HepG2 (cell line): ENCODE measurements around the gene TBC1D10B. TPM values are rescaled to one million over a fixed set of nuclear protein-coding genes. Genes with fewer than 3 reads are reported as not detected.

Experiments used
- ATAC-seq: fragments of 200-7000 bp; cut with Tn5 transposase; 3 replicates; pipeline ENCODE4 v1.9.1; 2020; ENCODE audit warnings: mild to moderate bottlenecking, moderate library complexity
- BruUV-seq: library from RNA; stranded (reverse); fragments of 400-500 nt; replicated peaks from 2 replicates; lab custom pipeline; 2021; lab: Mats Ljungman, UMichigan
- CTCF ChIA-PET: fragments of 300-600 bp; formaldehyde crosslinking; extraction: SDS; loops from one replicate; lab custom pipeline; 2021; ENCODE audit warnings: low total read pairs, inconsistent platforms, low intra/inter-chr PET ratio; lab: Yijun Ruan, JAX
- POLR2A ChIA-PET: fragments of 350-600 bp; sonication (Branson Sonifier 250); formaldehyde crosslinking; loops from one replicate; lab custom pipeline; 2020; ENCODE audit warnings: antibody characterized with exemption, inconsistent platforms; lab: Yijun Ruan, JAX
- DNase-seq: peaks from one replicate; pipeline ENCODE4 v3.0.0-alpha.2; 2015; ENCODE audit warnings: low spot score
- FAIRE-seq: peaks from 3 replicates; lab custom pipeline; 2011; peaks lifted over from hg19 to GRCh38; lab: Jason Lieb, UNC
- H2AFZ ChIP-seq: one replicate; pipeline ENCODE4 v1.6.1; 2011; ENCODE audit warnings: low read length, inconsistent platforms
- H3K27ac ChIP-seq: fragments of 300-600 bp; 3 replicates; pipeline ENCODE4 v1.8.0; 2011; ENCODE audit warnings: mixed run types, mild to moderate bottlenecking, mixed read lengths, low read length, inconsistent platforms; ENCODE audit not compliant: insufficient read depth; ENCODE audit errors: extremely low read length
- H3K27me3 ChIP-seq, 2 experiments: fragments of 200-600 bp in 1 of 2; 2 replicates in 1 of 2; 3 replicates in 1 of 2; pipeline versions ENCODE4 v1.6.0 to v1.8.0; 2011; ENCODE audit warnings: low read length in 2 of 2, mild to moderate bottlenecking in 2 of 2, moderate library complexity in 2 of 2, inconsistent platforms in 1 of 2; ENCODE audit not compliant: insufficient read depth in 2 of 2, control insufficient read depth in 1 of 2
- H3K36me3 ChIP-seq, 2 experiments: fragments of 200-600 bp in 1 of 2; replicated peaks in 1 of 2; 2 replicates in 1 of 2; 3 replicates in 1 of 2; pipeline versions ENCODE4 v1.5.1 to v1.8.0; 2011; ENCODE audit warnings: low read length in 2 of 2, inconsistent platforms in 1 of 2; ENCODE audit not compliant: insufficient read depth in 2 of 2, control insufficient read depth in 1 of 2
- H3K4me1 ChIP-seq: 2 replicates; pipeline ENCODE4 v1.5.1; 2012; ENCODE audit warnings: low read length, inconsistent platforms; ENCODE audit not compliant: insufficient read depth
- H3K4me2 ChIP-seq: 2 replicates; pipeline ENCODE4 v1.6.0; 2011; ENCODE audit warnings: low read depth, low read length, inconsistent platforms
- H3K4me3 ChIP-seq, 3 experiments: fragments of 200-600 bp in 1 of 3; sonication (generic), shearing (Covaris generic) in 1 of 3; replicated peaks in 1 of 3; 2 replicates each; pipeline ENCODE4 v1.5.1; 2011 to 2016; ENCODE audit warnings: low read length in 3 of 3, inconsistent platforms in 2 of 3, low read depth in 2 of 3, mild to moderate bottlenecking in 2 of 3, control low read depth in 1 of 3, mixed read lengths in 1 of 3; ENCODE audit not compliant: insufficient read depth in 1 of 3
- H3K79me2 ChIP-seq: one replicate; pipeline ENCODE4 v1.6.1; 2011; ENCODE audit warnings: low read length, inconsistent platforms; ENCODE audit not compliant: insufficient read depth
- H3K9ac ChIP-seq: 2 replicates; pipeline ENCODE4 v1.6.0; 2011; ENCODE audit warnings: mild to moderate bottlenecking, low read depth, low read length, inconsistent platforms; ENCODE audit not compliant: insufficient read depth
- H3K9me3 ChIP-seq: 2 replicates; pipeline ENCODE4 v1.5.1; 2012; ENCODE audit warnings: mild to moderate bottlenecking, low read length
- H4K20me1 ChIP-seq: 2 replicates; pipeline ENCODE4 v1.6.0; 2011; ENCODE audit warnings: inconsistent platforms, mild to moderate bottlenecking, low read length, moderate library complexity; ENCODE audit not compliant: insufficient read depth
- AGO2 ChIP-seq: fragments of 200-400 bp; formaldehyde crosslinking; optimal IDR thresholded peaks from 2 replicates; pipeline ENCODE3; 2017; ENCODE audit warnings: mild to moderate bottlenecking, low read depth, low read length, moderate library complexity
- JUND ChIP-seq: sonication (generic); formaldehyde crosslinking; IDR thresholded peaks from 2 replicates; pipeline ENCODE4 v1.8.0; 2022; ENCODE audit warnings: mild to moderate bottlenecking, missing genetic modification reagents
- PAX8 ChIP-seq: sonication (generic); formaldehyde crosslinking; IDR thresholded peaks from 2 replicates; pipeline ENCODE4 v1.8.0; 2022; ENCODE audit warnings: mild to moderate bottlenecking, missing genetic modification reagents, borderline replicate concordance
- PLRG1 ChIP-seq: fragments of 450-650 bp; conservative IDR thresholded peaks from 2 replicates; pipeline ENCODE4 v1.6.1; 2016
- RBFOX2 ChIP-seq: fragments of 200-400 bp; formaldehyde crosslinking; IDR thresholded peaks from 2 replicates; pipeline ENCODE4 v1.6.1; 2017; ENCODE audit warnings: low read depth, mild to moderate bottlenecking, low read length
- ZNF282 ChIP-seq: fragments of 450-650 bp; IDR thresholded peaks from 2 replicates; pipeline ENCODE4 v1.6.1; 2018; ENCODE audit not compliant: partially characterized antibody
- ZNF558 ChIP-seq: sonication (generic); formaldehyde crosslinking; IDR thresholded peaks from 2 replicates; pipeline ENCODE4 v1.9.0; 2022; ENCODE audit warnings: mild to moderate bottlenecking, missing genetic modification reagents, borderline replicate concordance
- ZNF616 ChIP-seq: sonication (generic); formaldehyde crosslinking; IDR thresholded peaks from 2 replicates; pipeline ENCODE4 v1.5.0; 2020; ENCODE audit warnings: low read depth, mild to moderate bottlenecking, missing genetic modification reagents
- WGBS: methylation state at CpG from one replicate; pipeline ENCODE4 v1.1.6; 2017; ENCODE audit warnings: low lambda C conversion rate; 5-methylcytosine and 5-hydroxymethylcytosine counted together
- in situ Hi-C: cut with HindIII; loops from 2 replicates; pipeline ENCODE4 v1.10.0; 2017; ENCODE audit warnings: low pct_unique_long_range_greater_than_20kb; ENCODE audit not compliant: extremely low pct_ligation_motif_present
- intact Hi-C: fragments of 100-400 bp; cut with micrococcal nuclease; formaldehyde crosslinking; loops from one replicate; pipeline ENCODE4 v1.10.0; 2022; ENCODE audit not compliant: unreplicated experiment
- polyA plus RNA-seq, 8 experiments: library from polyadenylated mRNA; depleted of rRNA in 3 of 8; stranded (reverse) in 7 of 8; unstranded in 1 of 8; fragments of >200 nt; fragmentation: Illumina TruSeq in 4 of 8; extraction: Trizol in 4 of 8; gene quantifications; 2 replicates each; pipeline versions ENCODE4 v1.2.1 to v1.2.3, GENCODE V29; 2011 to 2016; ENCODE audit warnings: low read depth in 4 of 8, missing spikeins in 1 of 8, mixed read lengths in 1 of 8; ENCODE audit not compliant: insufficient read depth in 1 of 8
- total RNA-seq, 5 experiments: library from RNA; depleted of rRNA; stranded (reverse); fragments of >200 nt; fragmentation: Illumina TruSeq; extraction: Trizol; gene quantifications; 2 replicates each; pipeline ENCODE4 v1.2.3, GENCODE V29; 2016; ENCODE audit warnings: low read depth in 1 of 5
- TF ChIP-seq, protein P1 (sequence below): sonication (generic); formaldehyde crosslinking; IDR thresholded peaks from 2 replicates; pipeline ENCODE4 v1.8.1; 2023; ENCODE audit warnings: mild to moderate bottlenecking, missing genetic modification reagents
- TF ChIP-seq, protein P2 (sequence below): sonication (generic); formaldehyde crosslinking; conservative IDR thresholded peaks from 2 replicates; pipeline ENCODE4 v1.8.0; 2022; ENCODE audit warnings: missing genetic modification reagents

The TBC1D10B gene
- total and polyA plus RNA-seq, 2 of the 13 experiments (the other 11 are each of a cell fraction or from before 2014, with no cell fraction given), result 15.7 to 24.8 TPM

DNA sequence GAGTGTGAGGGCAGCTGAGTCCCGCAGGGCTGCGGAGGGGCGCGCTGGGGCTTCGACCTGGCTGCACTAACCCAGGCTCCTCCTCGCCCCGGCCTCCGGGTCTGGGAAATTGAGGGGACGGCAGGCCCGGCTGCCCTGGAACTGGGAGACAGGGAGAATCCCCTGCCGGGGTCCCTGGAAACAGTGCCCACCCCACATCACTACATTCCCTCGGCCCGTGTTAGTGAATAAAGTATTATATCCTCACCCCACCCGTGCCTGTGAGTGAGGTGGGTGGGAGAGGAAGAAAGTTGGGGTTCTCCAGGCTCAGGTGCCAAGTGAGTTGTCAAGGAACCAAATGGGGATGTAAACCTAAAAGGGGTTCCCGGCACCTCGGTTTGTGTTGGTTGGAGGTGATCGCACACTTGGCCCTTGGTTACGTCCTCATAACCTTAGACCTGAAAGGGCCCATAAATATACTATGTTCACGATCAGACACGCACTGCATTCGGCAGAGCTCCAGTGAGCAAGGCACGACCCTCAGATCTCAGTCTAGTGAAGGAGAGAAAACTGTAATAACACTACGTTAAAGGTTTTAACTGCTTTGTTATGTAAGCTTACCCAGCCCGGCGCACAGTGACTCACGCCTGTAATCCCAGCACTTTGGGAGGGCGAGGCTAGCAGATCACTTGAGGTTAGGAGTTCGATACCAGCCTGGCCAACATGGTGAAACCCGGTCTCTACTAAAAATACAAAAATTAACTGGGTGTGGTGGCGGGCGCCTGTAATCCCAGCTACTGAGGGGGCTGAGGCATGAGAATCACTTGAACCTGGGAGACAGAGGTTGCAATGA lies 48.3 kb upstream of the TBC1D10B start:
- 97% methylated on average over 31 of the region's 31 CpGs for WGBS
- CTCF ChIA-PET, result no interaction called here
- Histone ChIP-seq H3K27ac (no peak overlapping the region), H3K79me2 (peaks cover 4% of the 10 kb centered on the region), H3K9ac (no peak overlapping the region), H3K27me3 (no peaks in the 10 kb centered on the region), H2AFZ (no peak overlapping the region), H3K9me3 (no peaks in the 10 kb centered on the region), H3K4me3 (no peak overlapping the region), H3K36me3 (peaks cover 11 to 49% of the 10 kb centered on the region in 2 experiments), H3K4me1 (0 out of 2 replicates have a peak, but pooled peaks cover 7% of the 10 kb centered on the region), H3K4me2 (no peak overlapping the region), H4K20me1 (no peaks in the 10 kb centered on the region)
- intact Hi-C loops (no loop called here), in situ Hi-C loops (no loop called here)
- BruUV-seq, result no TSS peak
- FAIRE-seq, result no peak
- TF ChIP-seq, protein P1, sequence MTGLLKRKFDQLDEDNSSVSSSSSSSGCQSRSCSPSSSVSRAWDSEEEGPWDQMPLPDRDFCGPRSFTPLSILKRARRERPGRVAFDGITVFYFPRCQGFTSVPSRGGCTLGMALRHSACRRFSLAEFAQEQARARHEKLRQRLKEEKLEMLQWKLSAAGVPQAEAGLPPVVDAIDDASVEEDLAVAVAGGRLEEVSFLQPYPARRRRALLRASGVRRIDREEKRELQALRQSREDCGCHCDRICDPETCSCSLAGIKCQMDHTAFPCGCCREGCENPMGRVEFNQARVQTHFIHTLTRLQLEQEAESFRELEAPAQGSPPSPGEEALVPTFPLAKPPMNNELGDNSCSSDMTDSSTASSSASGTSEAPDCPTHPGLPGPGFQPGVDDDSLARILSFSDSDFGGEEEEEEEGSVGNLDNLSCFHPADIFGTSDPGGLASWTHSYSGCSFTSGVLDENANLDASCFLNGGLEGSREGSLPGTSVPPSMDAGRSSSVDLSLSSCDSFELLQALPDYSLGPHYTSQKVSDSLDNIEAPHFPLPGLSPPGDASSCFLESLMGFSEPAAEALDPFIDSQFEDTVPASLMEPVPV (CRISPR knock-in tag), result no peak
- no peak for TF ChIP-seq PLRG1
- TF ChIP-seq AGO2, result peak; percentile 59
- TF ChIP-seq, protein P2, sequence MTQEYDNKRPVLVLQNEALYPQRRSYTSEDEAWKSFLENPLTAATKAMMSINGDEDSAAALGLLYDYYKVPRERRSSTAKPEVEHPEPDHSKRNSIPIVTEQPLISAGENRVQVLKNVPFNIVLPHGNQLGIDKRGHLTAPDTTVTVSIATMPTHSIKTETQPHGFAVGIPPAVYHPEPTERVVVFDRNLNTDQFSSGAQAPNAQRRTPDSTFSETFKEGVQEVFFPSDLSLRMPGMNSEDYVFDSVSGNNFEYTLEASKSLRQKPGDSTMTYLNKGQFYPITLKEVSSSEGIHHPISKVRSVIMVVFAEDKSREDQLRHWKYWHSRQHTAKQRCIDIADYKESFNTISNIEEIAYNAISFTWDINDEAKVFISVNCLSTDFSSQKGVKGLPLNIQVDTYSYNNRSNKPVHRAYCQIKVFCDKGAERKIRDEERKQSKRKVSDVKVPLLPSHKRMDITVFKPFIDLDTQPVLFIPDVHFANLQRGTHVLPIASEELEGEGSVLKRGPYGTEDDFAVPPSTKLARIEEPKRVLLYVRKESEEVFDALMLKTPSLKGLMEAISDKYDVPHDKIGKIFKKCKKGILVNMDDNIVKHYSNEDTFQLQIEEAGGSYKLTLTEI (CRISPR knock-in tag), result no peak
- TF ChIP-seq JUND (CRISPR knock-in tag), result no peak
- peak; percentile 44; the same call in 1 of the 2 replicates for TF ChIP-seq RBFOX2
- TF ChIP-seq ZNF616, result no peak
- TF ChIP-seq ZNF282, result no peak
- TF ChIP-seq ZNF558 (CRISPR knock-in tag), result no peak
- TF ChIP-seq PAX8 (CRISPR knock-in tag), result no peak
- DNase-seq, result no peak
- no peak for ATAC-seq
- POLR2A ChIA-PET, result interaction anchor here (0.6 to 1.2 kb wide), 3 partner anchors 9 to 479 kb away, joined by 3 to 6 read pairs (median 3); partner anchors contain the start of gene DCTPP1
